HepG2 (cell line): ENCODE data around the gene CENATAC. TPM values are rescaled to one million over a fixed set of nuclear protein-coding genes. Genes with fewer than 3 reads are reported as not detected.

ENCODE experiments used
- BCL3 ChIP-seq: sonication (generic); formaldehyde crosslinking; IDR thresholded peaks from 2 replicates; pipeline ENCODE4 v1.5.1; 2020; ENCODE audit warnings: mild to moderate bottlenecking, missing genetic modification reagents, moderate library complexity
- BCLAF1 ChIP-seq: fragments of 450-650 bp; IDR thresholded peaks from 2 replicates; pipeline ENCODE4 v1.6.1; 2017; ENCODE audit warnings: mild to moderate bottlenecking
- FOXP1 ChIP-seq, 2 experiments: fragments of 450-650 bp in 1 of 2; IDR thresholded peaks; 2 replicates each; pipeline ENCODE4 v1.6.1; 2017 to 2018; ENCODE audit warnings: antibody characterized with exemption in 1 of 2
- KMT2B ChIP-seq: IDR thresholded peaks from 2 replicates; pipeline ENCODE4 v1.6.1; 2016; ENCODE audit warnings: missing genetic modification reagents, missing compliant biosample characterization
- MTERF4 ChIP-seq: sonication (generic); formaldehyde crosslinking; IDR thresholded peaks from 2 replicates; pipeline ENCODE4 v1.8.0; 2023; ENCODE audit warnings: mild to moderate bottlenecking, missing genetic modification reagents
- NFYC ChIP-seq: IDR thresholded peaks from 2 replicates; pipeline ENCODE4 v1.6.1; 2016; ENCODE audit warnings: missing genetic modification reagents, missing compliant biosample characterization
- REPIN1 ChIP-seq: sonication (generic); formaldehyde crosslinking; IDR thresholded peaks from 2 replicates; pipeline ENCODE4 v1.8.0; 2022; ENCODE audit warnings: missing genetic modification reagents, low read depth, mild to moderate bottlenecking, borderline replicate concordance
- TOE1 ChIP-seq: sonication (generic); formaldehyde crosslinking; IDR thresholded peaks from 2 replicates; pipeline ENCODE4 v1.4.0; 2020; ENCODE audit warnings: mild to moderate bottlenecking, missing genetic modification reagents
- WIZ ChIP-seq: sonication (generic); formaldehyde crosslinking; IDR thresholded peaks from 2 replicates; pipeline ENCODE4 v1.5.1; 2020; ENCODE audit warnings: mild to moderate bottlenecking, missing genetic modification reagents
- ZFP41 ChIP-seq: sonication (generic); formaldehyde crosslinking; IDR thresholded peaks from 2 replicates; pipeline ENCODE4 v1.4.0; 2020; ENCODE audit warnings: mild to moderate bottlenecking, missing genetic modification reagents, borderline replicate concordance
- ZNF337 ChIP-seq: sonication (generic); formaldehyde crosslinking; IDR thresholded peaks from 2 replicates; pipeline ENCODE4 v1.5.1; 2020; ENCODE audit warnings: missing genetic modification reagents, low read depth, mild to moderate bottlenecking, borderline replicate concordance
- ZXDC ChIP-seq: sonication (generic); formaldehyde crosslinking; IDR thresholded peaks from 2 replicates; pipeline ENCODE4 v1.5.0; 2020; ENCODE audit warnings: mild to moderate bottlenecking, missing genetic modification reagents
- polyA plus RNA-seq, 8 experiments: library from polyadenylated mRNA; depleted of rRNA in 3 of 8; stranded (reverse) in 7 of 8; unstranded in 1 of 8; fragments of >200 nt; fragmentation: Illumina TruSeq in 4 of 8; extraction: Trizol in 4 of 8; gene quantifications; 2 replicates each; pipeline versions ENCODE4 v1.2.1 to v1.2.3, GENCODE V29; 2011 to 2016; ENCODE audit warnings: low read depth in 4 of 8, missing spikeins in 1 of 8, mixed read lengths in 1 of 8; ENCODE audit not compliant: insufficient read depth in 1 of 8
- total RNA-seq, 5 experiments: library from RNA; depleted of rRNA; stranded (reverse); fragments of >200 nt; fragmentation: Illumina TruSeq; extraction: Trizol; gene quantifications; 2 replicates each; pipeline ENCODE4 v1.2.3, GENCODE V29; 2016; ENCODE audit warnings: low read depth in 1 of 5
- TF ChIP-seq, protein P1 (sequence below): sonication (generic); IDR thresholded peaks from 2 replicates; pipeline ENCODE4 v1.6.1; 2016; ENCODE audit warnings: low read depth, borderline replicate concordance
- TF ChIP-seq, protein P2 (sequence below): IDR thresholded peaks from 2 replicates; pipeline ENCODE4 v1.4.0; 2020; ENCODE audit warnings: mild to moderate bottlenecking, missing genetic modification reagents

The CENATAC gene
- total and polyA plus RNA-seq, 2 of the 13 experiments (the other 11 are each of a cell fraction or from before 2014, with no cell fraction given): 21.7 to 25.0 TPM

GRCh38 chr11:118997627-118998387 lies at the start of gene CENATAC (continued):
- no peak; the same call in 1 of the 2 replicates for TF ChIP-seq BCL3 (CRISPR knock-in tag)
- TF ChIP-seq, protein P1, sequence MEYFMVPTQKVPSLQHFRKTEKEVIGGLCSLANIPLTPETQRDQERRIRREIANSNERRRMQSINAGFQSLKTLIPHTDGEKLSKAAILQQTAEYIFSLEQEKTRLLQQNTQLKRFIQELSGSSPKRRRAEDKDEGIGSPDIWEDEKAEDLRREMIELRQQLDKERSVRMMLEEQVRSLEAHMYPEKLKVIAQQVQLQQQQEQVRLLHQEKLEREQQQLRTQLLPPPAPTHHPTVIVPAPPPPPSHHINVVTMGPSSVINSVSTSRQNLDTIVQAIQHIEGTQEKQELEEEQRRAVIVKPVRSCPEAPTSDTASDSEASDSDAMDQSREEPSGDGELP: peak; percentile 47; the same call in 1 of the 2 replicates
- no peak for TF ChIP-seq WIZ (CRISPR knock-in tag)
- no peak for TF ChIP-seq NFYC (CRISPR knock-in tag)
- TF ChIP-seq TOE1 (CRISPR knock-in tag): no peak
- TF ChIP-seq ZNF337: no peak
- no peak for TF ChIP-seq BCLAF1
- no peak for TF ChIP-seq REPIN1 (CRISPR knock-in tag)
- TF ChIP-seq, protein P2, sequence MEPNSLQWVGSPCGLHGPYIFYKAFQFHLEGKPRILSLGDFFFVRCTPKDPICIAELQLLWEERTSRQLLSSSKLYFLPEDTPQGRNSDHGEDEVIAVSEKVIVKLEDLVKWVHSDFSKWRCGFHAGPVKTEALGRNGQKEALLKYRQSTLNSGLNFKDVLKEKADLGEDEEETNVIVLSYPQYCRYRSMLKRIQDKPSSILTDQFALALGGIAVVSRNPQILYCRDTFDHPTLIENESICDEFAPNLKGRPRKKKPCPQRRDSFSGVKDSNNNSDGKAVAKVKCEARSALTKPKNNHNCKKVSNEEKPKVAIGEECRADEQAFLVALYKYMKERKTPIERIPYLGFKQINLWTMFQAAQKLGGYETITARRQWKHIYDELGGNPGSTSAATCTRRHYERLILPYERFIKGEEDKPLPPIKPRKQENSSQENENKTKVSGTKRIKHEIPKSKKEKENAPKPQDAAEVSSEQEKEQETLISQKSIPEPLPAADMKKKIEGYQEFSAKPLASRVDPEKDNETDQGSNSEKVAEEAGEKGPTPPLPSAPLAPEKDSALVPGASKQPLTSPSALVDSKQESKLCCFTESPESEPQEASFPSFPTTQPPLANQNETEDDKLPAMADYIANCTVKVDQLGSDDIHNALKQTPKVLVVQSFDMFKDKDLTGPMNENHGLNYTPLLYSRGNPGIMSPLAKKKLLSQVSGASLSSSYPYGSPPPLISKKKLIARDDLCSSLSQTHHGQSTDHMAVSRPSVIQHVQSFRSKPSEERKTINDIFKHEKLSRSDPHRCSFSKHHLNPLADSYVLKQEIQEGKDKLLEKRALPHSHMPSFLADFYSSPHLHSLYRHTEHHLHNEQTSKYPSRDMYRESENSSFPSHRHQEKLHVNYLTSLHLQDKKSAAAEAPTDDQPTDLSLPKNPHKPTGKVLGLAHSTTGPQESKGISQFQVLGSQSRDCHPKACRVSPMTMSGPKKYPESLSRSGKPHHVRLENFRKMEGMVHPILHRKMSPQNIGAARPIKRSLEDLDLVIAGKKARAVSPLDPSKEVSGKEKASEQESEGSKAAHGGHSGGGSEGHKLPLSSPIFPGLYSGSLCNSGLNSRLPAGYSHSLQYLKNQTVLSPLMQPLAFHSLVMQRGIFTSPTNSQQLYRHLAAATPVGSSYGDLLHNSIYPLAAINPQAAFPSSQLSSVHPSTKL (CRISPR knock-in tag): no peak
- TF ChIP-seq ZFP41 (CRISPR knock-in tag): no peak
- no peak for TF ChIP-seq MTERF4 (CRISPR knock-in tag)
- no peak for TF ChIP-seq ZXDC (CRISPR knock-in tag)
- TF ChIP-seq KMT2B (CRISPR knock-in tag): peak; percentile 86
- TF ChIP-seq FOXP1 (IDR thresholded peaks at IDR 0.05): no peak
- no peak for TF ChIP-seq FOXP1 (CRISPR knock-in tag; IDR thresholded peaks at IDR 0.05)
